HCT116 (cell line): ENCODE measurements around the gene ABHD16A. TPM values are rescaled to one million over a fixed set of nuclear protein-coding genes. Genes with fewer than 3 reads are reported as not detected.

Experiments
- ATAC-seq: fragments of 200-7000 bp; cut with Tn5 transposase; 2 replicates; pipeline ENCODE4 v1.9.1; 2020; ENCODE audit warnings: mild to moderate bottlenecking, moderate library complexity
- BruUV-seq: library from RNA; stranded (reverse); fragments of 400-500 nt; replicated peaks from 2 replicates; lab custom pipeline; 2021; lab: Mats Ljungman, UMichigan
- CTCF ChIA-PET: fragments of 300-600 bp; sonication (Branson Sonifier 250); formaldehyde crosslinking; loops from one replicate; lab custom pipeline; 2021; ENCODE audit warnings: antibody characterized with exemption; lab: Charles Lee
- POLR2A ChIA-PET: fragments of 300-600, 350-600 bp; sonication (Branson Sonifier 250); formaldehyde crosslinking; loops from one replicate; lab custom pipeline; 2021; ENCODE audit warnings: antibody characterized with exemption; lab: Charles Lee
- RAD21 ChIA-PET, 2 experiments: fragments of 300-600 bp; sonication (Branson Sonifier 250); formaldehyde crosslinking; loops; one replicate each; lab custom pipeline; 2023; ENCODE audit warnings: low total read pairs in 2 of 2; ENCODE audit not compliant: uncharacterized antibody in 2 of 2, unreplicated experiment in 2 of 2, low non-redundant PET in 1 of 2; lab: Charles Lee
- DNase-seq: peaks from one replicate; pipeline ENCODE4 v3.0.0-alpha.2; 2010; ENCODE audit warnings: low read depth, low spot score
- H2AFZ ChIP-seq: fragments of 200-600 bp; shearing (Covaris generic), sonication (generic); 2 replicates; pipeline ENCODE4 v1.6.1; 2017; ENCODE audit warnings: low read depth, mixed run types, mixed read lengths, antibody characterized with exemption, low read length; ENCODE audit not compliant: poor library complexity, severe bottlenecking
- H3K27ac ChIP-seq: 2 replicates; pipeline ENCODE4 v1.5.1; 2012; ENCODE audit warnings: low read depth, low read length
- H3K27me3 ChIP-seq: fragments of 200-600 bp; sonication (generic); 2 replicates; pipeline ENCODE4 v1.6.1; 2016; ENCODE audit warnings: mixed run types, low read length, mixed read lengths; ENCODE audit not compliant: insufficient read depth
- H3K36me3 ChIP-seq, 2 experiments: fragments of 200-500 bp in 1 of 2; fragments of 200-600 bp in 1 of 2; sonication (Bioruptor generic) in 1 of 2; sonication (generic) in 1 of 2; 2 replicates each; pipeline versions ENCODE4 v1.5.1 to v1.6.1; 2014 to 2016; ENCODE audit warnings: low read length in 2 of 2, inconsistent platforms in 1 of 2, mixed read lengths in 1 of 2, mixed run types in 1 of 2; ENCODE audit not compliant: insufficient read depth in 2 of 2, control insufficient read depth in 1 of 2
- H3K4me1 ChIP-seq, 2 experiments: fragments of 200-600 bp in 1 of 2; sonication (generic) in 1 of 2; 2 replicates each; pipeline versions ENCODE4 v1.5.1 to v1.6.1; 2012 to 2017; ENCODE audit warnings: low read length in 2 of 2, inconsistent platforms in 1 of 2, mild to moderate bottlenecking in 1 of 2, mixed read lengths in 1 of 2, mixed run types in 1 of 2, moderate library complexity in 1 of 2; ENCODE audit not compliant: insufficient read depth in 2 of 2, control insufficient read depth in 1 of 2
- H3K4me2 ChIP-seq: fragments of 200-600 bp; sonication (generic); 2 replicates; pipeline ENCODE4 v1.6.1; 2017; ENCODE audit warnings: mixed run types, low read length, mixed read lengths
- H3K4me3 ChIP-seq, 2 experiments: fragments of 200-600 bp in 1 of 2; sonication (generic) in 1 of 2; replicated peaks in 1 of 2; 2 replicates each; pipeline ENCODE4 v1.5.1; 2011 to 2016; ENCODE audit warnings: low read length in 2 of 2, control low read depth in 1 of 2, low read depth in 1 of 2, mild to moderate bottlenecking in 1 of 2, mixed read lengths in 1 of 2, mixed run types in 1 of 2
- H3K79me2 ChIP-seq: fragments of 200-600 bp; sonication (generic); 2 replicates; pipeline ENCODE4 v1.6.1; 2017; ENCODE audit warnings: mild to moderate bottlenecking, mixed run types, low read length, moderate library complexity, mixed read lengths; ENCODE audit not compliant: insufficient read depth
- H3K9ac ChIP-seq: fragments of 200-600 bp; sonication (generic); 2 replicates; pipeline ENCODE4 v1.6.1; 2016; ENCODE audit warnings: low read length, mixed read lengths
- H3K9me2 ChIP-seq: fragments of 200-600 bp; sonication (generic), shearing (Covaris generic); 2 replicates; pipeline ENCODE4 v1.6.1; 2017; ENCODE audit warnings: mixed run types, mild to moderate bottlenecking, moderate library complexity; ENCODE audit not compliant: insufficient read depth
- H3K9me3 ChIP-seq, 2 experiments: fragments of 200-500 bp in 1 of 2; fragments of 200-600 bp in 1 of 2; sonication (Bioruptor generic) in 1 of 2; sonication (generic) in 1 of 2; 2 replicates each; pipeline ENCODE4 v1.6.1; 2014 to 2017; ENCODE audit warnings: low read length in 2 of 2, mixed read lengths in 2 of 2, inconsistent platforms in 1 of 2, low read depth in 1 of 2, mild to moderate bottlenecking in 1 of 2, mixed run types in 1 of 2, moderate library complexity in 1 of 2; ENCODE audit not compliant: control insufficient read depth in 1 of 2, insufficient read depth in 1 of 2
- H4K20me1 ChIP-seq: fragments of 200-600 bp; sonication (generic), shearing (Covaris generic); 2 replicates; pipeline ENCODE4 v1.6.1; 2017; ENCODE audit warnings: mixed run types, mild to moderate bottlenecking, moderate library complexity; ENCODE audit not compliant: insufficient read depth
- CEBPB ChIP-seq: IDR thresholded peaks from 2 replicates; pipeline ENCODE4 v1.6.1; 2012; ENCODE audit warnings: low read depth
- ELF1 ChIP-seq: IDR thresholded peaks from 2 replicates; pipeline ENCODE4 v1.6.1; 2012; ENCODE audit warnings: low read depth, borderline replicate concordance
- EZH2 ChIP-seq: fragments of 200-600 bp; sonication (generic); IDR thresholded peaks from 2 replicates; pipeline ENCODE4 v1.6.1; 2017; ENCODE audit warnings: antibody characterized with exemption, mixed run types
- EZH2phosphoT487 ChIP-seq: fragments of 200-600 bp; IDR thresholded peaks from 2 replicates; pipeline ENCODE4 v1.6.1; 2018; ENCODE audit warnings: antibody characterized with exemption, borderline replicate concordance
- FOSL1 ChIP-seq: IDR thresholded peaks from 2 replicates; pipeline ENCODE4 v1.6.1; 2012; ENCODE audit warnings: low read depth
- JUND ChIP-seq: IDR thresholded peaks from 2 replicates; pipeline ENCODE4 v1.6.1; 2012
- POLR2A ChIP-seq: IDR thresholded peaks from 2 replicates; pipeline ENCODE4 v1.7.0; 2011; ENCODE audit warnings: borderline replicate concordance; ENCODE audit not compliant: insufficient read depth, insufficient read length; ENCODE audit errors: extremely low read depth
- POLR2AphosphoS5 ChIP-seq: IDR thresholded peaks from 2 replicates; pipeline ENCODE4 v1.6.1; 2011; ENCODE audit warnings: mild to moderate bottlenecking, low read depth, low read length, moderate library complexity
- RAD21 ChIP-seq: IDR thresholded peaks from 2 replicates; pipeline ENCODE4 v1.6.1; 2012; ENCODE audit warnings: low read depth, mild to moderate bottlenecking
- SIN3A ChIP-seq: IDR thresholded peaks from 2 replicates; pipeline ENCODE4 v1.6.1; 2012; ENCODE audit warnings: low read depth
- SP1 ChIP-seq: IDR thresholded peaks from 2 replicates; pipeline ENCODE4 v1.6.1; 2012; ENCODE audit warnings: low read depth
- TCF7L2 ChIP-seq: IDR thresholded peaks from 2 replicates; pipeline ENCODE4 v1.7.0; 2011; ENCODE audit warnings: borderline replicate concordance, inconsistent platforms; ENCODE audit not compliant: insufficient read depth, insufficient read length; ENCODE audit errors: extremely low read depth
- YY1 ChIP-seq: IDR thresholded peaks from 2 replicates; pipeline ENCODE4 v1.6.1; 2011; ENCODE audit warnings: low read length, low read depth, moderate library complexity, mild to moderate bottlenecking; ENCODE audit not compliant: insufficient replicate concordance; ENCODE audit errors: extremely low read depth
- ZFX ChIP-seq: fragments of 450-650 bp; IDR thresholded peaks from 2 replicates; pipeline ENCODE4 v1.6.1; 2017
- ZNF274 ChIP-seq: fragments of 200-500 bp; sonication (Bioruptor generic); IDR thresholded peaks from 2 replicates; pipeline ENCODE4 v1.6.1; 2014; ENCODE audit warnings: mild to moderate bottlenecking, low read depth, low read length, inconsistent platforms
- intact Hi-C: fragments of 100-400 bp; cut with micrococcal nuclease; formaldehyde crosslinking; loops from 2 replicates; pipeline ENCODE4 v1.10.0; 2022
- total RNA-seq: library from RNA; stranded (reverse); gene quantifications from one replicate; pipeline ENCODE4 v1.2.1, GENCODE V29; 2021; ENCODE audit not compliant: unreplicated experiment
- TF ChIP-seq, protein P1 (sequence below): IDR thresholded peaks from 2 replicates; pipeline ENCODE4 v1.6.1; 2012; ENCODE audit warnings: low read depth
- TF ChIP-seq, protein P2 (sequence below), 3 experiments: fragments of 200-600 bp in 1 of 3; sonication (generic) in 1 of 3; IDR thresholded peaks in 2 of 3; conservative IDR thresholded peaks in 1 of 3; 2 replicates each; pipeline ENCODE4 v1.5.1; 2012 to 2017; ENCODE audit warnings: low read depth in 2 of 3, low read length in 2 of 3, antibody characterized with exemption in 1 of 3, borderline replicate concordance in 1 of 3, control low read depth in 1 of 3, mild to moderate bottlenecking in 1 of 3, mixed read lengths in 1 of 3, mixed run types in 1 of 3, moderate library complexity in 1 of 3; ENCODE audit not compliant: insufficient read depth in 1 of 3
- TF ChIP-seq, protein P3 (sequence below): IDR thresholded peaks from 2 replicates; pipeline ENCODE4 v1.6.1; 2012
- TF ChIP-seq, protein P4 (sequence below): IDR thresholded peaks from 2 replicates; pipeline ENCODE4 v1.6.1; 2011; ENCODE audit warnings: mild to moderate bottlenecking, low read length, moderate library complexity; ENCODE audit not compliant: insufficient replicate concordance; ENCODE audit errors: extremely low read depth

Gene ABHD16A
- total RNA-seq, 1 experiment from 2014 or later, result 32.4 TPM

DNA sequence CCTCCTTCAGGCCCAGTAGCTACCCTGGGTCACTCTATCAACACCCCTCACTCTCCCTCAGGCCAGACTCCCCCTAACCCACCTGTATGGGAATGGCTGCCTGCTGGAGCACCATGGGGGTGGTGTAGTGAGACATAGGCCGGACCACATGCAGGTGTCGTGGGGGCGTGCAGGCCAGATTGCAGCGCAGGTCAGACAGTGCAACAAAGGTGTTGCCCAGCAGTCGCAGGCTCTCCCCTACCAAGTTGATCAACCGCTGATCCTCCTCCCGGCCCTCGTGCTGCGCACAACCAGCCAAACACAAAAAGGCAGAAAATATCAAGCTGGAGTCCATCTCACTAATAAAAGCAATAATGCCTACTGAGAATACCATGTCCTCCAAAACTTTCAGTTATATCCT is 57.8 kb downstream of the ABHD16A start:
- ChIA-PET POLR2A (no interaction called here), RAD21 (no interaction called here), CTCF (no interaction called here)
- no peak overlapping the region for H3K4me2 ChIP-seq
- no peak overlapping the region for H3K4me3 ChIP-seq
- H3K79me2 ChIP-seq, result peaks cover 33% of the 10 kb centered on the region
- ATAC-seq (no peak), DNase-seq (no peak)
- H4K20me1 ChIP-seq, result no peaks in the 10 kb centered on the region
- no peak overlapping the region for H3K9ac ChIP-seq
- no peaks in the 10 kb centered on the region for H3K9me2 ChIP-seq
- BruUV-seq, result no TSS peak
- no peaks in the 10 kb centered on the region for H3K4me1 ChIP-seq
- H3K27me3 ChIP-seq, result no peaks in the 10 kb centered on the region
- H3K36me3 ChIP-seq, result peaks cover 58 to 70% of the 10 kb centered on the region in 2 experiments
- TF ChIP-seq ZNF274 (no peak), FOSL1 (no peak), EZH2phosphoT487 (no peak), TCF7L2 (no peak), JUND (no peak), SP1 (no peak), SIN3A (no peak), POLR2AphosphoS5 (no peak), CEBPB (no peak), ZFX (no peak), EZH2 (no peak), POLR2A (no peak), RAD21 (no peak), ELF1 (no peak), YY1 (no peak)
- TF ChIP-seq, protein P1, sequence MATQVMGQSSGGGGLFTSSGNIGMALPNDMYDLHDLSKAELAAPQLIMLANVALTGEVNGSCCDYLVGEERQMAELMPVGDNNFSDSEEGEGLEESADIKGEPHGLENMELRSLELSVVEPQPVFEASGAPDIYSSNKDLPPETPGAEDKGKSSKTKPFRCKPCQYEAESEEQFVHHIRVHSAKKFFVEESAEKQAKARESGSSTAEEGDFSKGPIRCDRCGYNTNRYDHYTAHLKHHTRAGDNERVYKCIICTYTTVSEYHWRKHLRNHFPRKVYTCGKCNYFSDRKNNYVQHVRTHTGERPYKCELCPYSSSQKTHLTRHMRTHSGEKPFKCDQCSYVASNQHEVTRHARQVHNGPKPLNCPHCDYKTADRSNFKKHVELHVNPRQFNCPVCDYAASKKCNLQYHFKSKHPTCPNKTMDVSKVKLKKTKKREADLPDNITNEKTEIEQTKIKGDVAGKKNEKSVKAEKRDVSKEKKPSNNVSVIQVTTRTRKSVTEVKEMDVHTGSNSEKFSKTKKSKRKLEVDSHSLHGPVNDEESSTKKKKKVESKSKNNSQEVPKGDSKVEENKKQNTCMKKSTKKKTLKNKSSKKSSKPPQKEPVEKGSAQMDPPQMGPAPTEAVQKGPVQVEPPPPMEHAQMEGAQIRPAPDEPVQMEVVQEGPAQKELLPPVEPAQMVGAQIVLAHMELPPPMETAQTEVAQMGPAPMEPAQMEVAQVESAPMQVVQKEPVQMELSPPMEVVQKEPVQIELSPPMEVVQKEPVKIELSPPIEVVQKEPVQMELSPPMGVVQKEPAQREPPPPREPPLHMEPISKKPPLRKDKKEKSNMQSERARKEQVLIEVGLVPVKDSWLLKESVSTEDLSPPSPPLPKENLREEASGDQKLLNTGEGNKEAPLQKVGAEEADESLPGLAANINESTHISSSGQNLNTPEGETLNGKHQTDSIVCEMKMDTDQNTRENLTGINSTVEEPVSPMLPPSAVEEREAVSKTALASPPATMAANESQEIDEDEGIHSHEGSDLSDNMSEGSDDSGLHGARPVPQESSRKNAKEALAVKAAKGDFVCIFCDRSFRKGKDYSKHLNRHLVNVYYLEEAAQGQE, result no peak
- TF ChIP-seq, protein P2, sequence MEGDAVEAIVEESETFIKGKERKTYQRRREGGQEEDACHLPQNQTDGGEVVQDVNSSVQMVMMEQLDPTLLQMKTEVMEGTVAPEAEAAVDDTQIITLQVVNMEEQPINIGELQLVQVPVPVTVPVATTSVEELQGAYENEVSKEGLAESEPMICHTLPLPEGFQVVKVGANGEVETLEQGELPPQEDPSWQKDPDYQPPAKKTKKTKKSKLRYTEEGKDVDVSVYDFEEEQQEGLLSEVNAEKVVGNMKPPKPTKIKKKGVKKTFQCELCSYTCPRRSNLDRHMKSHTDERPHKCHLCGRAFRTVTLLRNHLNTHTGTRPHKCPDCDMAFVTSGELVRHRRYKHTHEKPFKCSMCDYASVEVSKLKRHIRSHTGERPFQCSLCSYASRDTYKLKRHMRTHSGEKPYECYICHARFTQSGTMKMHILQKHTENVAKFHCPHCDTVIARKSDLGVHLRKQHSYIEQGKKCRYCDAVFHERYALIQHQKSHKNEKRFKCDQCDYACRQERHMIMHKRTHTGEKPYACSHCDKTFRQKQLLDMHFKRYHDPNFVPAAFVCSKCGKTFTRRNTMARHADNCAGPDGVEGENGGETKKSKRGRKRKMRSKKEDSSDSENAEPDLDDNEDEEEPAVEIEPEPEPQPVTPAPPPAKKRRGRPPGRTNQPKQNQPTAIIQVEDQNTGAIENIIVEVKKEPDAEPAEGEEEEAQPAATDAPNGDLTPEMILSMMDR (IDR thresholded peaks at IDR 0.05 in 2 of 3, conservative IDR thresholded peaks at IDR 0.05 in 1 of 3; ENCODE audit: borderline replicate concordance in 1 of 3, insufficient read depth in 1 of 3, low read depth in 2 of 3, low read length in 2 of 3), result no peak
- TF ChIP-seq, protein P3, sequence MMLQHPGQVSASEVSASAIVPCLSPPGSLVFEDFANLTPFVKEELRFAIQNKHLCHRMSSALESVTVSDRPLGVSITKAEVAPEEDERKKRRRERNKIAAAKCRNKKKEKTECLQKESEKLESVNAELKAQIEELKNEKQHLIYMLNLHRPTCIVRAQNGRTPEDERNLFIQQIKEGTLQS, result no peak
- TF ChIP-seq, protein P4, sequence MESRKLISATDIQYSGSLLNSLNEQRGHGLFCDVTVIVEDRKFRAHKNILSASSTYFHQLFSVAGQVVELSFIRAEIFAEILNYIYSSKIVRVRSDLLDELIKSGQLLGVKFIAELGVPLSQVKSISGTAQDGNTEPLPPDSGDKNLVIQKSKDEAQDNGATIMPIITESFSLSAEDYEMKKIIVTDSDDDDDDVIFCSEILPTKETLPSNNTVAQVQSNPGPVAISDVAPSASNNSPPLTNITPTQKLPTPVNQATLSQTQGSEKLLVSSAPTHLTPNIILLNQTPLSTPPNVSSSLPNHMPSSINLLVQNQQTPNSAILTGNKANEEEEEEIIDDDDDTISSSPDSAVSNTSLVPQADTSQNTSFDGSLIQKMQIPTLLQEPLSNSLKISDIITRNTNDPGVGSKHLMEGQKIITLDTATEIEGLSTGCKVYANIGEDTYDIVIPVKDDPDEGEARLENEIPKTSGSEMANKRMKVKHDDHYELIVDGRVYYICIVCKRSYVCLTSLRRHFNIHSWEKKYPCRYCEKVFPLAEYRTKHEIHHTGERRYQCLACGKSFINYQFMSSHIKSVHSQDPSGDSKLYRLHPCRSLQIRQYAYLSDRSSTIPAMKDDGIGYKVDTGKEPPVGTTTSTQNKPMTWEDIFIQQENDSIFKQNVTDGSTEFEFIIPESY, result no peak
- no peak overlapping the region for H3K27ac ChIP-seq
- no peak overlapping the region for H2AFZ ChIP-seq
- no peaks in the 10 kb centered on the region for H3K9me3 ChIP-seq
- intact Hi-C loops, result no loop called here
